ENCODE data around the gene SAMM50. TPM values are rescaled to one million over a fixed set of nuclear protein-coding genes. Genes with fewer than 3 reads are reported as not detected.
A peak's percentile ranks its signal among the peaks of the same experiment; 100 is the strongest.

SAMM50 gene
- total and polyA plus RNA-seq, 12 donors: 15.3 to 90.6 (median 72.6) TPM

DNA sequence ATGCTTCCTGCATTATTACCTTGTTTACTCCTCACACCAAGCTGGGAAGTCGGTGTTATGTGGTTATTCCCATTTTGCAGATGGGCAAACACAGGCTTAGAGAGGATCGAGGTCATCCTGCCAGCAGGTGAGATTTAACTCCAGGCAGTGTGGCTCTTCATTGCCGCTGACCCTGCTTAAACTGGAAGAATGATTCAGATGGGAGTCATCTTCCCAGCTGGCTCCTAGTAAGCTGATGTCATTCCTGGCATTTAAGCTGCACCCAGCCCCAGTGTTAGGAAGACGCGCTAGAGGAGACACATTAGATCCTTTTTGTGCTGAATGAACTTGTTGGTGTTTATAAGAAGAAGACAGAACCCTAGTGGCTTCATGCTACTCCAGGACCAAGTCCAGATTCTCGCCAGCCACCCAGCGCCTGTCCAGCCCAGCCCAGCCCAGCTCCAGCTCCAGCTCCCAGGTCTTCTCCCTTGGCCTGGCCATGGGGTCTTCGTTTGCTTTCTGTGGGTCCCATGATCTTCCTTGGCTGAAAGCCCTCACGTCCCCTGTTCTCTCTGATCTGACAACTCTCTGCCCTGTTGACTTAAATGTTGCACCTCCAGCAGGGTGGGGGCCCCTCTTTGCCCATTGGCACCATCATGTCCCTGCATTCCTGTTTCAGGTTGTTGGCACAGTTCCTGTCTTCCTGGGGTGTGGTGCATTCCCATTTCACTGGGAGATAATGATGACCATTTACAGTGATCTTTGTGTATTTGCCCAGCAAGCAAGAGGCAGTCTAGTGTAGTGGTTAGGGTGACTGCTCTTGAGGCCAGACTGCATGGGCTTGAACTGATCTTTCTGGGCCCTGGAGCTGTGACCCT is 82.5 kb downstream of the SAMM50 start:
- ATAC-seq (peak; percentile 46 to 97 (median 90)), DNase-seq (peak in 1 of 2 donors; percentile 55)
- Histone ChIP-seq H3K36me3 (no peaks in the 10 kb centered on the region), H3K27me3 (no peaks in the 10 kb centered on the region), H3K27ac (peak overlapping the region in 9 of 10 donors; percentile 56 to 81 (median 70)), H3K9me3 (peaks cover 0 to 9% (median 0%) of the 10 kb centered on the region in 11 donors), H3K4me1 (peaks cover 4 to 44% (median 31%) of the 10 kb centered on the region in 9 donors), H3K4me3 (no peak overlapping the region)
- TF ChIP-seq, protein P1, sequence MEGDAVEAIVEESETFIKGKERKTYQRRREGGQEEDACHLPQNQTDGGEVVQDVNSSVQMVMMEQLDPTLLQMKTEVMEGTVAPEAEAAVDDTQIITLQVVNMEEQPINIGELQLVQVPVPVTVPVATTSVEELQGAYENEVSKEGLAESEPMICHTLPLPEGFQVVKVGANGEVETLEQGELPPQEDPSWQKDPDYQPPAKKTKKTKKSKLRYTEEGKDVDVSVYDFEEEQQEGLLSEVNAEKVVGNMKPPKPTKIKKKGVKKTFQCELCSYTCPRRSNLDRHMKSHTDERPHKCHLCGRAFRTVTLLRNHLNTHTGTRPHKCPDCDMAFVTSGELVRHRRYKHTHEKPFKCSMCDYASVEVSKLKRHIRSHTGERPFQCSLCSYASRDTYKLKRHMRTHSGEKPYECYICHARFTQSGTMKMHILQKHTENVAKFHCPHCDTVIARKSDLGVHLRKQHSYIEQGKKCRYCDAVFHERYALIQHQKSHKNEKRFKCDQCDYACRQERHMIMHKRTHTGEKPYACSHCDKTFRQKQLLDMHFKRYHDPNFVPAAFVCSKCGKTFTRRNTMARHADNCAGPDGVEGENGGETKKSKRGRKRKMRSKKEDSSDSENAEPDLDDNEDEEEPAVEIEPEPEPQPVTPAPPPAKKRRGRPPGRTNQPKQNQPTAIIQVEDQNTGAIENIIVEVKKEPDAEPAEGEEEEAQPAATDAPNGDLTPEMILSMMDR (IDR thresholded peaks at IDR 0.05): no peak
- intact Hi-C loops (cut with DNase I): no loop called here
- WGBS, 2 donors: 49 to 63% methylated on average over 9 of the region's 9 CpGs

DNA sequence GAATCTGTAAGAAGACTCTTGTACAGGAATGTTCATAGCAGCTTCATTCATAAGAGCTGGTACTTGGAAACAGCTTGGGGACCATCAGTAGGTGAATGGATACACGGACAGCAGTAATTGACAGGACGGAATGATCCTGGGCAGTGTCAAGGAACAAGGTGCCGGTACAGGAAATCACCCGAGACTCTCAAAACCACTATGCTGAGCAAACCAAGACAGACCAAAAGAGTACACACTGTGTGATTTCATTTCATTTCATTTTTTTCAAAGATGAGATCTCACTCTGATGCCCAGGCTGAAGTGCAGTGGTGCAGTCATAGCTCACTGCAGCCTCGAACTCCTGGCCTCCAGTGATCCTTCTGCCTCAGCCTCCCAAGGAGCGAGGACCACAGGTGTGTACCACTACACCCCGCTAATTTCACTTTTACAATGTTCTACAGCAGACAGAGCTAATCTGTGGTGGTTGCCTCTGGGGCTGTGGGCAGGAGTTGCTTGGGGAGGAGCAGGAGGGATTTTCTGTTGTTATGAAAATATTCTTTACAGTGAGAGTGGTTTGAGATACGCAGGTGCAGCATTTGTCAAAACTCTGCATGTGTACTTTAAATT is 84.4 kb downstream of the SAMM50 start:
- intact Hi-C loops (cut with DNase I): no loop called here
- Histone ChIP-seq H3K36me3 (no peaks in the 10 kb centered on the region), H3K27ac (no peak overlapping the region), H3K4me1 (peaks cover 4 to 27% (median 22%) of the 10 kb centered on the region in 9 donors), H3K4me3 (no peak overlapping the region), H3K27me3 (no peaks in the 10 kb centered on the region), H3K9me3 (peaks cover 0 to 6% (median 0%) of the 10 kb centered on the region in 11 donors)
- WGBS, 2 donors: 96 to 98% methylated on average over 8 of the region's 8 CpGs
- ATAC-seq: no peak
- DNase-seq: no peak
- TF ChIP-seq, protein P1 (IDR thresholded peaks at IDR 0.05): no peak

DNA sequence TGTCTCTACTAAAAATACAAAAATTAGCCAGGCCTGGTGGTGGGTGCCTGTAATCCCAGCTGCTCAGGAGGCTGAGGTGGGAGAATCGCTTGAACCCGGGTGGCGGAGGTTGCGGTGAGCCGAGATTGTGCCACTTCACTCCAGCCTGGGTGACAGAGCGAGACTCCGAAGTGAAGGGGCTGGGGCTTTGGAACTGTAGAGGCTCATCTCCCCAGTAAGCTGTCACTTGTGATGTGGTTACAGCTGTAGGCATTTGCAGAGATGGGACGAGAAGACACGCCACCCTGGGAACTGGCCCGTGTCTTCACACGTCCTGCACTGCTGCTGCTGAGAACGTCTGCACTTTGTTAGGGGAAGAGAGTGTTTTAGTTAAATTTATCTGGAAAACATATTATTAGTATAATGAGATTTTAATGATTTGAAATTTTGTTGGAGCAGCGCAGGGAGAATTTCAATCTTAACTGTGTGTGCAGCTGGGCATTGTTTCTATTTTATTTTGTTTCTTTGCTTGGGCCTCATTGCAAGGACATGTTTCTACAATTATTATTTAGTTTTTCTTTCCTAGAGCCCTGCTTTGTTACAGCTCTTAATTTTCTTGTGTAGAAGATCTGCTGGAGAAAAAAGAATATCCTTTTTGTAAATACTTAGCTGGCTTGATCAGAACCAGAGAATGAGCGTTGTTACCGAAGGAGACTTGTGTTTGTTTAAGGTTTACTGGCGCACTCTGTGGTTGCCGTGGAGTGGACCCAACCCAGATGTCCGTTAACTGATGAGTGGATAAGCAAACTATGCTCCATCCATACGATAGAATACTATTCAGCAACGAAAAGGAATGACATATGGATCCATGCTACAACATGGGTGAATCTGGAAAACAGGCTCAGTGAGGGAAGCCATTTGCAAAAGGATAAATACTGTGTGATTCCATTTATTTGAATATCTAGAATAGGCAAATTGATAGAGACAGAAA is 87.3 kb downstream of the SAMM50 start:
- ATAC-seq (no peak), DNase-seq (no peak)
- Histone ChIP-seq H3K27ac (no peak overlapping the region), H3K9me3 (peaks cover 0 to 6% (median 0%) of the 10 kb centered on the region in 11 donors), H3K36me3 (no peaks in the 10 kb centered on the region), H3K4me1 (peaks cover 4 to 37% (median 28%) of the 10 kb centered on the region in 9 donors), H3K27me3 (no peaks in the 10 kb centered on the region), H3K4me3 (no peak overlapping the region)
- 90 to 92% methylated on average over 20 of the region's 20 CpGs for WGBS, 2 donors
- TF ChIP-seq, protein P1 (IDR thresholded peaks at IDR 0.05): no peak
- intact Hi-C loops (cut with DNase I): no loop called here

DNA sequence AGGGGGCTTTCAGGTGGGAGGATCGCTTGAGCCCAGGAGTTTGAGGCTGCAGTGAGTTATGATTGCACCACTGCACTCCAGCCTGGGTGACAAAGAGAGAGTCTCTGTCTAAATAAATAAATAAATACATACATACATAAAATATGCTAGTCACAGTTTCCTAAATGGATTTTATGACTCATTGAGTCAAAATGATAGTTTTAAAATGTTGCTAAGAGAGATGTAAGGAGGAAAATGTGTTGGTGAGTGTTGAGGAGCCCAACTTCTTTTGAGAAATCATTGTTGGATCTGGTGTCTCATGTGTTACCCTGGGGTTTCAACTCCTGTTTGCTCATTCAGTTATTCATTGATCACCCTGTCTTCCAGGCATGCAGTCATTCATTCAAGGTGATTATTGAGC is 89.9 kb downstream of the SAMM50 start:
- TF ChIP-seq, protein P1 (IDR thresholded peaks at IDR 0.05): no peak
- Histone ChIP-seq H3K4me3 (no peak overlapping the region), H3K27me3 (no peaks in the 10 kb centered on the region), H3K4me1 (peaks cover 0 to 45% (median 38%) of the 10 kb centered on the region in 9 donors), H3K36me3 (no peaks in the 10 kb centered on the region), H3K27ac (no peak overlapping the region), H3K9me3 (peaks cover 0 to 5% (median 0%) of the 10 kb centered on the region in 11 donors)
- DNase-seq (no peak), ATAC-seq (no peak)
- intact Hi-C loops (cut with DNase I): no loop called here
- WGBS, 2 donors: 95 to 100% methylated on average over 1 of the region's 1 CpG
